ENCODE results near the gene PKP1.
"Not testable (repeated sequence)": the region's sequence is repeated elsewhere in the genome, so short reads cannot be mapped to it uniquely, and the experiment has no call there.

Gene PKP1

GRCh38 chr1:201282931-201283829 is at the start of gene PKP1:
Gene PKP1, plus strand, starts transcription at chr1:201283506. Its CDS starts 197 bp downstream, at chr1:201283703.
- DNase-seq, result no peak

GRCh38 chr1:201239646-201240045 is 43.7 kb upstream of the PKP1 start:
- not testable (repeated sequence) for DNase-seq

- no peak for DNase-seq
These were observed 43.1 kb upstream of the PKP1 start for GRCh38 chr1:201240171-201240570.

GRCh38 chr1:201241736-201242135 is 41.6 kb upstream of the PKP1 start:
- DNase-seq, result no peak

- no peak for DNase-seq
These were observed 38.2 kb upstream of the PKP1 start for GRCh38 chr1:201245082-201245481.

- no peak for DNase-seq
These were observed 34.4 kb upstream of the PKP1 start for GRCh38 chr1:201248721-201249559.

GRCh38 chr1:201250326-201251011 is 32.8 kb upstream of the PKP1 start:
- no peak for DNase-seq

- no peak for DNase-seq
These were observed 31.9 kb upstream of the PKP1 start for GRCh38 chr1:201251411-201251810.

GRCh38 chr1:201251851-201252430 is 31.4 kb upstream of the PKP1 start:
- no peak for DNase-seq

GRCh38 chr1:201252944-201253371 is 30.3 kb upstream of the PKP1 start:
- no peak for DNase-seq

- no peak for DNase-seq
These were observed 29.9 kb upstream of the PKP1 start for GRCh38 chr1:201253411-201253810.

GRCh38 chr1:201253906-201254624 is 29.2 kb upstream of the PKP1 start:
- no peak for DNase-seq

- peak; percentile 51 for DNase-seq
These were observed 28.5 kb upstream of the PKP1 start for GRCh38 chr1:201254625-201255478.

GRCh38 chr1:201255479-201256362 is 27.6 kb upstream of the PKP1 start:
- DNase-seq, result no peak

GRCh38 chr1:201258132-201258531 is 25.2 kb upstream of the PKP1 start:
- not testable (repeated sequence) for DNase-seq

- DNase-seq, result no peak
These were observed 24.5 kb upstream of the PKP1 start for GRCh38 chr1:201258763-201259230.

- DNase-seq, result no peak
These were observed 23.6 kb upstream of the PKP1 start for GRCh38 chr1:201259476-201260235.

- no peak for DNase-seq
These were observed 23.1 kb upstream of the PKP1 start for GRCh38 chr1:201260236-201260590.

- DNase-seq, result no peak
These were observed 22.5 kb upstream of the PKP1 start for GRCh38 chr1:201260648-201261311.
